Neural cell (in vitro differentiated cells): Measurements from ENCODE around the gene PSMA8. TPM values are rescaled to one million over a fixed set of nuclear protein-coding genes. Genes with fewer than 3 reads are reported as not detected.

ENCODE experiments used
- H2AFZ ChIP-seq: fragments of 200-600, 300-800 bp; sonication (generic), shearing (Covaris generic); 2 replicates; pipeline ENCODE4 v1.6.0; 2014; ENCODE audit warnings: low read depth, mild to moderate bottlenecking, antibody characterized with exemption, low read length, moderate library complexity
- H3F3A ChIP-seq: fragments of 200-600 bp; shearing (Covaris generic); 2 replicates; pipeline ENCODE4 v1.6.1; 2016; ENCODE audit warnings: mild to moderate bottlenecking, moderate library complexity, mixed read lengths, antibody characterized with exemption, low read length; ENCODE audit not compliant: insufficient read depth, poor library complexity, severe bottlenecking
- H3K27ac ChIP-seq: fragments of 200-600, 300-800 bp; sonication (generic), shearing (Covaris generic); 2 replicates; pipeline ENCODE4 v1.5.1; 2014; ENCODE audit warnings: mild to moderate bottlenecking, low read length, moderate library complexity
- H3K27me3 ChIP-seq: fragments of 300-800, 200-600 bp; sonication (generic), shearing (Covaris generic); 2 replicates; pipeline ENCODE4 v1.6.0; 2014; ENCODE audit warnings: mild to moderate bottlenecking, low read depth, low read length, moderate library complexity; ENCODE audit not compliant: insufficient read depth
- H3K36me3 ChIP-seq: fragments of 300-800, 200-600 bp; sonication (generic), shearing (Covaris generic); 2 replicates; pipeline ENCODE4 v1.5.1; 2014; ENCODE audit warnings: mild to moderate bottlenecking, antibody characterized with exemption, low read length, moderate library complexity; ENCODE audit not compliant: insufficient read depth
- H3K4me2 ChIP-seq: fragments of 300-800, 200-600 bp; sonication (generic), shearing (Covaris generic); 2 replicates; pipeline ENCODE4 v1.6.0; 2014; ENCODE audit warnings: mild to moderate bottlenecking, low read length
- H3K4me3 ChIP-seq: fragments of 300-800, 200-600 bp; sonication (generic), shearing (Covaris generic); 2 replicates; pipeline ENCODE4 v1.5.1; 2014; ENCODE audit warnings: mild to moderate bottlenecking, low read length, moderate library complexity
- H3K79me2 ChIP-seq: fragments of 200-600 bp; shearing (Covaris generic); replicated peaks from 2 replicates; pipeline ENCODE4 v1.6.0; 2014; ENCODE audit warnings: mild to moderate bottlenecking, low read length, moderate library complexity; ENCODE audit not compliant: insufficient read depth
- H3K9ac ChIP-seq: fragments of 300-800, 200-600 bp; sonication (generic), shearing (Covaris generic); 2 replicates; pipeline ENCODE4 v1.6.1; 2016; ENCODE audit warnings: mild to moderate bottlenecking, low read length, mixed read lengths
- H3K9me2 ChIP-seq: fragments of 200-600 bp; shearing (Covaris generic); 2 replicates; pipeline ENCODE4 v1.6.1; 2016; ENCODE audit warnings: mild to moderate bottlenecking, low read length, mixed read lengths; ENCODE audit not compliant: insufficient read depth
- H3K9me3 ChIP-seq: fragments of 200-600, 300-800 bp; sonication (generic), shearing (Covaris generic); 2 replicates; pipeline ENCODE4 v1.6.1; 2016; ENCODE audit warnings: mild to moderate bottlenecking, mixed run types, low read length, moderate library complexity, mixed read lengths
- H4K20me1 ChIP-seq: fragments of 200-600 bp; shearing (Covaris generic); 2 replicates; pipeline ENCODE4 v1.6.1; 2016; ENCODE audit warnings: mild to moderate bottlenecking, mixed run types; ENCODE audit not compliant: insufficient read depth
- EP300 ChIP-seq: fragments of 450-650 bp; conservative IDR thresholded peaks from 2 replicates; pipeline ENCODE4 v1.6.1; 2014; ENCODE audit warnings: antibody characterized with exemption, mild to moderate bottlenecking, moderate library complexity; ENCODE audit not compliant: poor library complexity, severe bottlenecking
- EZH2 ChIP-seq: fragments of 200-600, 300-800 bp; shearing (Covaris generic), sonication (generic); IDR thresholded peaks from 2 replicates; pipeline ENCODE4 v1.6.1; 2014; ENCODE audit warnings: antibody characterized with exemption, low read length, borderline replicate concordance, mild to moderate bottlenecking; ENCODE audit not compliant: insufficient read depth, poor library complexity, severe bottlenecking
- MXI1 ChIP-seq: fragments of 450-650 bp; conservative IDR thresholded peaks from 2 replicates; pipeline ENCODE4 v1.6.1; 2014; ENCODE audit warnings: antibody characterized with exemption, mild to moderate bottlenecking; ENCODE audit not compliant: poor library complexity, severe bottlenecking
- POLR2AphosphoS5 ChIP-seq: IDR thresholded peaks from 2 replicates; pipeline ENCODE4 v1.6.1; 2012
- RAD21 ChIP-seq: fragments of 450-650 bp; conservative IDR thresholded peaks from 2 replicates; pipeline ENCODE4 v1.6.1; 2014; ENCODE audit warnings: antibody characterized with exemption, mild to moderate bottlenecking, moderate library complexity
- SMC3 ChIP-seq: fragments of 450-650 bp; conservative IDR thresholded peaks from 2 replicates; pipeline ENCODE4 v1.6.1; 2014; ENCODE audit warnings: antibody characterized with exemption, mild to moderate bottlenecking, moderate library complexity; ENCODE audit not compliant: poor library complexity
- TAF1 ChIP-seq: IDR thresholded peaks from 2 replicates; pipeline ENCODE4 v1.6.1; 2012; ENCODE audit warnings: low read depth
- polyA plus RNA-seq: library from polyadenylated mRNA; depleted of rRNA; stranded (reverse); fragments of >200 nt; gene quantifications from 2 replicates; pipeline ENCODE4 v1.2.3, GENCODE V29; 2014
- TF ChIP-seq, protein P1 (sequence below): IDR thresholded peaks from 2 replicates; pipeline ENCODE4 v1.6.1; 2012; ENCODE audit warnings: borderline replicate concordance
- TF ChIP-seq, protein P2 (sequence below): fragments of 450-650 bp; IDR thresholded peaks from 2 replicates; pipeline ENCODE4 v1.5.1; 2014; ENCODE audit warnings: antibody characterized with exemption, mild to moderate bottlenecking, moderate library complexity; ENCODE audit not compliant: poor library complexity, severe bottlenecking

PSMA8 gene
- polyA plus RNA-seq, 1 donor from 2014 or later: not detected

DNA sequence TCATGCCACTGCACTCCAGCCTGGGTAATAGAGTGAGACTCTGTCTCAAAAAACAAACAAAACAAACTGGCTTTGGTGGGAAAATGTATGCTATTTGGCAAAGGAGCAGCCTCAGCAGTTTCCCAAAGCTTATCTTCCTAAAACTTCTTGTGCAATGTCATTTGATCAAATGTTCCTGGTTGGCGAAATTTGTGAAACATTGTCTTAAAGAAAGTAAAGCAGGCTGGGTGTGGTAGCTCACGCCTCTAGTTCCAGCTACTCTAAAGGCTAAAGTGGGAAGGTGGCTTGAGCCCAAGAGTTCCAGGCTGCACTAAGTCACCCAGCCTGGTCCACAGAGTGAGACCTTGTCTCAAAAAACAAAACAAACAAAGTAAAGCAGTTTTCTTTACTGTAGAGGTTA, 75.3 kb downstream of the PSMA8 start:
- Histone ChIP-seq H3K79me2 (no peaks in the 10 kb centered on the region), H3K9me3 (no peaks in the 10 kb centered on the region), H3K9ac (no peak overlapping the region), H3K27ac (no peak overlapping the region), H4K20me1 (no peaks in the 10 kb centered on the region), H3K36me3 (no peaks in the 10 kb centered on the region), H3K4me3 (no peak overlapping the region), H3K9me2 (no peaks in the 10 kb centered on the region), H3K27me3 (no peaks in the 10 kb centered on the region), H3F3A (no peaks in the 10 kb centered on the region), H2AFZ (no peak overlapping the region), H3K4me2 (no peak overlapping the region)
- TF ChIP-seq SMC3 (no peak), MXI1 (no peak), EP300 (no peak)
- TF ChIP-seq, protein P1, sequence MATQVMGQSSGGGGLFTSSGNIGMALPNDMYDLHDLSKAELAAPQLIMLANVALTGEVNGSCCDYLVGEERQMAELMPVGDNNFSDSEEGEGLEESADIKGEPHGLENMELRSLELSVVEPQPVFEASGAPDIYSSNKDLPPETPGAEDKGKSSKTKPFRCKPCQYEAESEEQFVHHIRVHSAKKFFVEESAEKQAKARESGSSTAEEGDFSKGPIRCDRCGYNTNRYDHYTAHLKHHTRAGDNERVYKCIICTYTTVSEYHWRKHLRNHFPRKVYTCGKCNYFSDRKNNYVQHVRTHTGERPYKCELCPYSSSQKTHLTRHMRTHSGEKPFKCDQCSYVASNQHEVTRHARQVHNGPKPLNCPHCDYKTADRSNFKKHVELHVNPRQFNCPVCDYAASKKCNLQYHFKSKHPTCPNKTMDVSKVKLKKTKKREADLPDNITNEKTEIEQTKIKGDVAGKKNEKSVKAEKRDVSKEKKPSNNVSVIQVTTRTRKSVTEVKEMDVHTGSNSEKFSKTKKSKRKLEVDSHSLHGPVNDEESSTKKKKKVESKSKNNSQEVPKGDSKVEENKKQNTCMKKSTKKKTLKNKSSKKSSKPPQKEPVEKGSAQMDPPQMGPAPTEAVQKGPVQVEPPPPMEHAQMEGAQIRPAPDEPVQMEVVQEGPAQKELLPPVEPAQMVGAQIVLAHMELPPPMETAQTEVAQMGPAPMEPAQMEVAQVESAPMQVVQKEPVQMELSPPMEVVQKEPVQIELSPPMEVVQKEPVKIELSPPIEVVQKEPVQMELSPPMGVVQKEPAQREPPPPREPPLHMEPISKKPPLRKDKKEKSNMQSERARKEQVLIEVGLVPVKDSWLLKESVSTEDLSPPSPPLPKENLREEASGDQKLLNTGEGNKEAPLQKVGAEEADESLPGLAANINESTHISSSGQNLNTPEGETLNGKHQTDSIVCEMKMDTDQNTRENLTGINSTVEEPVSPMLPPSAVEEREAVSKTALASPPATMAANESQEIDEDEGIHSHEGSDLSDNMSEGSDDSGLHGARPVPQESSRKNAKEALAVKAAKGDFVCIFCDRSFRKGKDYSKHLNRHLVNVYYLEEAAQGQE: no peak
- TF ChIP-seq, protein P2, sequence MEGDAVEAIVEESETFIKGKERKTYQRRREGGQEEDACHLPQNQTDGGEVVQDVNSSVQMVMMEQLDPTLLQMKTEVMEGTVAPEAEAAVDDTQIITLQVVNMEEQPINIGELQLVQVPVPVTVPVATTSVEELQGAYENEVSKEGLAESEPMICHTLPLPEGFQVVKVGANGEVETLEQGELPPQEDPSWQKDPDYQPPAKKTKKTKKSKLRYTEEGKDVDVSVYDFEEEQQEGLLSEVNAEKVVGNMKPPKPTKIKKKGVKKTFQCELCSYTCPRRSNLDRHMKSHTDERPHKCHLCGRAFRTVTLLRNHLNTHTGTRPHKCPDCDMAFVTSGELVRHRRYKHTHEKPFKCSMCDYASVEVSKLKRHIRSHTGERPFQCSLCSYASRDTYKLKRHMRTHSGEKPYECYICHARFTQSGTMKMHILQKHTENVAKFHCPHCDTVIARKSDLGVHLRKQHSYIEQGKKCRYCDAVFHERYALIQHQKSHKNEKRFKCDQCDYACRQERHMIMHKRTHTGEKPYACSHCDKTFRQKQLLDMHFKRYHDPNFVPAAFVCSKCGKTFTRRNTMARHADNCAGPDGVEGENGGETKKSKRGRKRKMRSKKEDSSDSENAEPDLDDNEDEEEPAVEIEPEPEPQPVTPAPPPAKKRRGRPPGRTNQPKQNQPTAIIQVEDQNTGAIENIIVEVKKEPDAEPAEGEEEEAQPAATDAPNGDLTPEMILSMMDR: no peak

DNA sequence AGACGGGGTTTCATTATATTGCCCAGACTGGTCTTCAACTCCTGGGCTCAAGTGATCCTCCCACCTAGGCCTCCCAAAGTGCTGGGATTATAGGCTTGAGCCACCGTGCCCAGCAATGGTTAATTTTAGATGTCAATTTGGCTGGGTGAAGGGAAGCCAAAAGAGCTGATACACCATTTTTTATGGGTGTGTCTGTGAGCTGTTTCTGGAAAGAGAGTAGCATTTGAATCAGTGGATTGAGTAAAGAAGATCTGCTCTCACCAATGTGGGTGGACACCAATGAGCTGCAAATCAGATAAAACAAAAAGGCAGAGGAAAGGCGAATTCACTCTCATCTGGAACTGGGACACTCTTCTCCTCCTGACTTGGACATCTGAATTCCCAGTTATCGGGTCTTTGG, 76.5 kb downstream of the PSMA8 start:
- no peaks in the 10 kb centered on the region for H3K27me3 ChIP-seq
- H4K20me1 ChIP-seq: no peaks in the 10 kb centered on the region
- no peak overlapping the region for H3K27ac ChIP-seq
- H2AFZ ChIP-seq: no peak overlapping the region
- no peaks in the 10 kb centered on the region for H3K36me3 ChIP-seq
- no peak overlapping the region for H3K4me3 ChIP-seq
- no peak overlapping the region for H3K9ac ChIP-seq
- no peaks in the 10 kb centered on the region for H3K79me2 ChIP-seq
- no peaks in the 10 kb centered on the region for H3F3A ChIP-seq
- no peak for TF ChIP-seq MXI1
- no peak for TF ChIP-seq SMC3
- TF ChIP-seq, protein P1: no peak
- no peak for TF ChIP-seq RAD21
- no peak for TF ChIP-seq POLR2AphosphoS5
- TF ChIP-seq EZH2: no peak
- no peak for TF ChIP-seq TAF1
- TF ChIP-seq, protein P2: no peak
- TF ChIP-seq EP300: no peak
- no peaks in the 10 kb centered on the region for H3K9me3 ChIP-seq
- H3K4me2 ChIP-seq: no peak overlapping the region
- no peaks in the 10 kb centered on the region for H3K9me2 ChIP-seq
